GM18520 (cell line): ENCODE measurements around the gene SUPT5H.

Experiments used
- ATAC-seq: cut with Tn5 transposase; IDR thresholded peaks from one replicate; pipeline ENCODE4 v1.9.1; 2021; ENCODE audit not compliant: unreplicated experiment

The SUPT5H gene

GRCh38 chr19:39518975-39519374, 73.6 kb downstream of the SUPT5H start:
- ATAC-seq, result no peak

- no peak for ATAC-seq
Observed at GRCh38 chr19:39520541-39521484, 75.4 kb downstream of the SUPT5H start.

DNA sequence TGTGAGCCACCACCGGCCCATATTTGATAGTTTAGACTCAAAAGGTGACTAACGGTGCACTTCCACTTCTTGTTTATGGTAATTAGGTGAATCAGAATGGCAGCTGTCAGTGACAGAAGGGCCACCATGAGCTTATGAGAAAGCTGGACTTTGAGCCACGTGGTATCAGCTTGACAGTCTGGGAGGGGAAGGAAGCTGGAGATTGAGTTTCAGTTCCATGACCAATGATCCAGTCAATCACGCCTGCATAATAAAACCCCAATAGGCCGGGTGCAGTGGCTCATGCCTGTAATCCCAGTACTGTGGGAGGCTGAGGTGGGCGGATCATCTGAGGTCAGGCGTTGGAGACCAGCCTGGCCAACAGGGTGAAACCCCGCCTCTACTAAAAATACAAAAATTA, 79.1 kb downstream of the SUPT5H start:
- no peak for ATAC-seq

GRCh38 chr19:39525205-39525604, 79.8 kb downstream of the SUPT5H start:
- ATAC-seq, result no peak
